A673 (cell line): Measurements from ENCODE around the gene RAN. TPM values are rescaled to one million over a fixed set of nuclear protein-coding genes. Genes with fewer than 3 reads are reported as not detected.
"Not testable (repeated sequence)": the region's sequence is repeated elsewhere in the genome, so short reads cannot be mapped to it uniquely, and the experiment has no call there.

ENCODE experiments used
- BruUV-seq: library from RNA; stranded (reverse); fragments of 400-500 nt; replicated peaks from 2 replicates; lab custom pipeline; 2021; lab: Mats Ljungman, UMichigan
- CTCF ChIA-PET: fragments of 300-600 bp; sonication (Branson Sonifier 250); formaldehyde crosslinking; loops from one replicate; lab custom pipeline; 2022; ENCODE audit warnings: antibody characterized with exemption; lab: Charles Lee
- POLR2A ChIA-PET: fragments of 300-600 bp; sonication (Branson Sonifier 250); formaldehyde crosslinking; loops from one replicate; lab custom pipeline; 2022; ENCODE audit warnings: antibody characterized with exemption; ENCODE audit not compliant: low non-redundant PET; lab: Charles Lee
- DNase-seq: peaks from one replicate; pipeline ENCODE4 v3.0.0-alpha.2; 2015; ENCODE audit warnings: low spot score
- H3K27ac ChIP-seq: fragments of 200-600 bp; sonication (generic); 2 replicates; pipeline ENCODE4 v1.5.1; 2016; ENCODE audit warnings: mixed run types, low read depth, mild to moderate bottlenecking, mixed read lengths, antibody characterized with exemption, low read length; ENCODE audit not compliant: poor library complexity, severe bottlenecking
- H3K27me3 ChIP-seq: fragments of 200-600 bp; sonication (generic); replicated peaks from 2 replicates; pipeline ENCODE4 v1.6.1; 2017; ENCODE audit warnings: mixed run types, low read depth, mild to moderate bottlenecking, mixed read lengths, antibody characterized with exemption, low read length; ENCODE audit not compliant: insufficient read depth, poor library complexity
- H3K36me3 ChIP-seq: fragments of 200-600 bp; sonication (generic); 2 replicates; pipeline ENCODE4 v1.6.1; 2016; ENCODE audit warnings: mixed run types, mild to moderate bottlenecking, mixed read lengths, antibody characterized with exemption, low read length; ENCODE audit not compliant: insufficient read depth, poor library complexity, severe bottlenecking
- H3K4me1 ChIP-seq: fragments of 200-600 bp; sonication (generic); 2 replicates; pipeline ENCODE4 v1.6.1; 2017; ENCODE audit warnings: mixed run types, mild to moderate bottlenecking, mixed read lengths, antibody characterized with exemption, low read length; ENCODE audit not compliant: insufficient read depth, poor library complexity, severe bottlenecking
- H3K4me3 ChIP-seq: fragments of 200-600 bp; sonication (generic); 2 replicates; pipeline ENCODE4 v1.5.1; 2016; ENCODE audit warnings: low read depth, mixed run types, mild to moderate bottlenecking, mixed read lengths, low read length; ENCODE audit not compliant: poor library complexity, severe bottlenecking
- H3K9me3 ChIP-seq: fragments of 200-600 bp; sonication (generic); 2 replicates; pipeline ENCODE4 v1.6.1; 2016; ENCODE audit warnings: mixed run types, low read depth, mild to moderate bottlenecking, mixed read lengths, antibody characterized with exemption, low read length; ENCODE audit not compliant: poor library complexity, severe bottlenecking
- EZH2 ChIP-seq: fragments of 200-600 bp; sonication (generic); IDR thresholded peaks from 2 replicates; pipeline ENCODE4 v1.6.1; 2017; ENCODE audit warnings: borderline replicate concordance, low read depth, mild to moderate bottlenecking, mixed read lengths, antibody characterized with exemption, low read length; ENCODE audit not compliant: poor library complexity, severe bottlenecking
- intact Hi-C: fragments of 100-400 bp; cut with micrococcal nuclease; formaldehyde crosslinking; loops from one replicate; pipeline ENCODE4 v1.10.0; 2022; ENCODE audit not compliant: unreplicated experiment
- total RNA-seq: library from RNA; stranded (reverse); gene quantifications from 2 replicates; pipeline ENCODE4 v1.2.3, GENCODE V29; 2021
- TF ChIP-seq, protein P1 (sequence below): fragments of 300-800, 200-600 bp; sonication (generic); conservative IDR thresholded peaks from 2 replicates; pipeline ENCODE4 v1.5.1; 2017; ENCODE audit warnings: low read depth, mild to moderate bottlenecking, antibody characterized with exemption, low read length, moderate library complexity, mixed read lengths

The RAN gene
- total RNA-seq, 1 experiment from 2014 or later, result 1,894 TPM

GRCh38 chr12:130839770-130840404 is 32.0 kb upstream of the RAN start:
- Histone ChIP-seq H3K27me3 (no peaks in the 10 kb centered on the region), H3K9me3 (no peaks in the 10 kb centered on the region), H3K36me3 (no peaks in the 10 kb centered on the region), H3K4me1 (peaks cover 18% of the 10 kb centered on the region), H3K27ac (no peak overlapping the region), H3K4me3 (peak overlapping the region; percentile 79)
- no TSS peak for BruUV-seq
- ChIA-PET POLR2A (no interaction called here), CTCF (no interaction called here)
- DNase-seq, result no peak
- TF ChIP-seq, protein P1, sequence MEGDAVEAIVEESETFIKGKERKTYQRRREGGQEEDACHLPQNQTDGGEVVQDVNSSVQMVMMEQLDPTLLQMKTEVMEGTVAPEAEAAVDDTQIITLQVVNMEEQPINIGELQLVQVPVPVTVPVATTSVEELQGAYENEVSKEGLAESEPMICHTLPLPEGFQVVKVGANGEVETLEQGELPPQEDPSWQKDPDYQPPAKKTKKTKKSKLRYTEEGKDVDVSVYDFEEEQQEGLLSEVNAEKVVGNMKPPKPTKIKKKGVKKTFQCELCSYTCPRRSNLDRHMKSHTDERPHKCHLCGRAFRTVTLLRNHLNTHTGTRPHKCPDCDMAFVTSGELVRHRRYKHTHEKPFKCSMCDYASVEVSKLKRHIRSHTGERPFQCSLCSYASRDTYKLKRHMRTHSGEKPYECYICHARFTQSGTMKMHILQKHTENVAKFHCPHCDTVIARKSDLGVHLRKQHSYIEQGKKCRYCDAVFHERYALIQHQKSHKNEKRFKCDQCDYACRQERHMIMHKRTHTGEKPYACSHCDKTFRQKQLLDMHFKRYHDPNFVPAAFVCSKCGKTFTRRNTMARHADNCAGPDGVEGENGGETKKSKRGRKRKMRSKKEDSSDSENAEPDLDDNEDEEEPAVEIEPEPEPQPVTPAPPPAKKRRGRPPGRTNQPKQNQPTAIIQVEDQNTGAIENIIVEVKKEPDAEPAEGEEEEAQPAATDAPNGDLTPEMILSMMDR, result no peak
- TF ChIP-seq EZH2, result no peak
- intact Hi-C loops, result loop anchor here (5.0 kb wide), 1 partner anchor 32 kb away; the partner anchor contains the start of gene RAN

DNA sequence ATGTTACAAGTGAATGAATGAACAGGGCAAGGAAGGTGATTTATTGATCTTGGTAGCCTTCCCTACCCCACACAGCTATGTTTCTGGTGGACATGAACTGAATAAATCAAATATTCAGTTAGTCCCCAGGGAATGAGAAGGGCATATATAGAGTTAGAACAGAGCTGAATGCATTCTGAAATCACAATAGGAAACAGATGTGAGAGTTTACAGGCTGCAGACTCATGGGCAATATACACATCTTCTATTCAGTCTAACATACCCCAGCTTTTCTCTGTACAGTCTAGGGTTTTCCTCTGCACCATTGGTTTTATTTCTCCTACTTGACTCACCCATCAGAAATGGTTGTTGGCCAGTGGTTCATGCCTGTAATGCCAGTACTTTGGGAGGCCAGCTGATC is 25.5 kb upstream of the RAN start:
- no peaks in the 10 kb centered on the region for H3K36me3 ChIP-seq
- H3K9me3 ChIP-seq, result no peaks in the 10 kb centered on the region
- no peak for TF ChIP-seq EZH2
- TF ChIP-seq, protein P1, result no peak
- ChIA-PET POLR2A (no interaction called here), CTCF (interaction anchor here (0.6 kb wide), 1 partner anchor 55 kb away, joined by 4 read pairs; no protein-coding TSS in a partner anchor)
- H3K4me1 ChIP-seq, result no peaks in the 10 kb centered on the region
- no peak overlapping the region for H3K4me3 ChIP-seq
- H3K27me3 ChIP-seq, result no peaks in the 10 kb centered on the region
- BruUV-seq, result no TSS peak
- intact Hi-C loops, result no loop called here
- peak; percentile 43 for DNase-seq
- no peak overlapping the region for H3K27ac ChIP-seq

DNA sequence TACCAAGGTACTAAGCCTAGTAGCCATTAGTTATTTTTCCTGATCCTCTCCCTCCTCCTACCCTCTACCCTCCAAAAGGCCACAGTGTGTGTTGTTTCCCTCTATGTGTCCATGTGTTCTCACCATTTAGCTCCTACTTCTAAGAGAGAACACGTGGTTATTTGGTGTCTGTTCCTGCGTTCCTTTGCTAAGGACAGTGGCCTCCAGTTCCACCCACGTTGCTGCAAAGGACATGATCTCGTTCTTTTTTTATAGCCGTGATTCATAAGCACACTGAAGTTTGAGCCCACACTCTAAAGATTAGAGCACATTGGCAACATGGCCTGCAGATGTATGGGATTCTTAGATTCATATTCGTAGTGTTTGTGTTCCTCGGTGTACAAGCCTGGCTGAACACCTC is 24.8 kb upstream of the RAN start:
- no peak for DNase-seq
- Histone ChIP-seq H3K4me1 (no peaks in the 10 kb centered on the region), H3K9me3 (no peaks in the 10 kb centered on the region), H3K4me3 (no peak overlapping the region), H3K27me3 (no peaks in the 10 kb centered on the region), H3K36me3 (no peaks in the 10 kb centered on the region), H3K27ac (no peak overlapping the region)
- no TSS peak for BruUV-seq
- ChIA-PET POLR2A (no interaction called here), CTCF (no interaction called here)
- intact Hi-C loops, result no loop called here
- no peak for TF ChIP-seq EZH2
- TF ChIP-seq, protein P1, result no peak

- H3K36me3 ChIP-seq, H3K27ac ChIP-seq, BruUV-seq, H3K27me3 ChIP-seq, H3K4me3 ChIP-seq, CTCF ChIA-PET, H3K9me3 ChIP-seq, DNase-seq, POLR2A ChIA-PET, H3K4me1 ChIP-seq, intact Hi-C loops: not testable (repeated sequence)
Observed at GRCh38 chr12:130848105-130848504, 23.8 kb upstream of the RAN start.

DNA sequence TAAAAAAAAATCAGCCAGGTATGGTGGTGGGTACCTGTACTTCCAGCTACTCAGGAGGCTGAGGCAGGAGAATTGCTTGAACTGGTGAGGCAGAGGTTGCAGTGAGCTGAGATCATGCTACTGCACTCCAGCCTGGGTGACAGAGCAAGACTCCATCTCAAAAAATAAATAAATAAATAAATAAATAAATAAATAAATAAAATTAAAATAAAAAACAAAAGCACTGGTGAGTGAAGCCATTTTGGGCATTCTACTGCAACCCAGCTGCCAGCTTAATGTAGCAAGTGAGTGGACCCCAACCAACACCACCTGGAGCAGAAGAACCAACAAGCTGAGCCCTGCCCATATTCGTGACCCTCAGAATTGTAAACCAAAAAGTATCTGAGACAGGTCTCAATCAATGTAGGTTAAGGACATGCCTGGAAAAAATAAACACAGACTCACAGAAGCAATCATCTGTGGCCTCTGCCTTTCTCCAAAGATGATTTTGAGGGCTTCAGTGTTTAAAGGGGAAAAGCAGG is 23.0 kb upstream of the RAN start:
- H3K4me1 ChIP-seq, H3K27me3 ChIP-seq, intact Hi-C loops, H3K4me3 ChIP-seq, CTCF ChIA-PET, H3K27ac ChIP-seq, POLR2A ChIA-PET, H3K36me3 ChIP-seq, DNase-seq, H3K9me3 ChIP-seq, BruUV-seq: not testable (repeated sequence)
